K562 (cell line): ENCODE data around the gene TMEM267. TPM values are rescaled to one million over a fixed set of nuclear protein-coding genes. Genes with fewer than 3 reads are reported as not detected.

ENCODE experiments used
- ARNT ChIP-seq, 2 experiments: fragments of 450-650 bp; IDR thresholded peaks; 2 replicates each; pipeline ENCODE4 v1.6.1; 2016; ENCODE audit warnings: mild to moderate bottlenecking in 1 of 2
- ATF7 ChIP-seq: fragments of 450-650 bp; IDR thresholded peaks from 2 replicates; pipeline ENCODE4 v1.7.1; 2014; ENCODE audit warnings: mild to moderate bottlenecking, moderate library complexity
- CBFB ChIP-seq: sonication (generic); formaldehyde crosslinking; IDR thresholded peaks from 2 replicates; pipeline ENCODE4 v1.4.0; 2020; ENCODE audit warnings: mild to moderate bottlenecking, missing genetic modification reagents
- CBX1 ChIP-seq: sonication (generic); IDR thresholded peaks from 2 replicates; pipeline ENCODE4 v1.6.1; 2016; ENCODE audit warnings: antibody characterized with exemption, low read depth, mild to moderate bottlenecking
- CCNT2 ChIP-seq: IDR thresholded peaks from 2 replicates; pipeline ENCODE4 v1.6.1; 2011; ENCODE audit warnings: borderline replicate concordance, low read depth, mild to moderate bottlenecking, moderate library complexity, mixed read lengths, low read length; ENCODE audit not compliant: insufficient read length; ENCODE audit errors: extremely low read depth
- CHAMP1 ChIP-seq: fragments of 450-650 bp; IDR thresholded peaks from 2 replicates; pipeline ENCODE4 v1.6.1; 2016; ENCODE audit warnings: mild to moderate bottlenecking
- E2F8 ChIP-seq: fragments of 450-650 bp; IDR thresholded peaks from 2 replicates; pipeline ENCODE4 v1.7.1; 2018; ENCODE audit warnings: mild to moderate bottlenecking, low read depth; ENCODE audit not compliant: partially characterized antibody
- GATA2 ChIP-seq: sonication (generic); formaldehyde crosslinking; IDR thresholded peaks from 2 replicates; pipeline ENCODE4 v1.4.0; 2020; ENCODE audit warnings: mild to moderate bottlenecking, missing genetic modification reagents
- KDM2B ChIP-seq: fragments of 250-450 bp; sonication (Bioruptor Pico); IDR thresholded peaks from 2 replicates; pipeline ENCODE4 v1.8.0; 2021; ENCODE audit warnings: mild to moderate bottlenecking, moderate library complexity
- KDM4B ChIP-seq, 2 experiments: fragments of 450-650 bp in 1 of 2; sonication (generic) in 1 of 2; IDR thresholded peaks; 2 replicates each; pipeline ENCODE4 v1.6.1; 2016 to 2017; ENCODE audit warnings: borderline replicate concordance in 2 of 2, antibody characterized with exemption in 1 of 2, low read depth in 1 of 2, mild to moderate bottlenecking in 1 of 2
- NR1H2 ChIP-seq: sonication (generic); formaldehyde crosslinking; IDR thresholded peaks from 2 replicates; pipeline ENCODE4 v1.4.0; 2020; ENCODE audit warnings: mild to moderate bottlenecking, missing genetic modification reagents
- NR4A1 ChIP-seq, 2 experiments: fragments of 250-450 bp in 1 of 2; fragments of 450-650 bp in 1 of 2; sonication (Bioruptor Pico) in 1 of 2; IDR thresholded peaks; 2 replicates each; pipeline versions ENCODE4 v1.4.0 to v1.6.1; 2016 to 2020; ENCODE audit warnings: mild to moderate bottlenecking in 2 of 2, missing compliant biosample characterization in 1 of 2, missing genetic modification characterization in 1 of 2, moderate library complexity in 1 of 2
- SAFB ChIP-seq: fragments of 200-400 bp; formaldehyde crosslinking; IDR thresholded peaks from 2 replicates; pipeline ENCODE4 v1.6.1; 2017; ENCODE audit warnings: low read depth, low read length, borderline replicate concordance
- SETDB1 ChIP-seq: IDR thresholded peaks from one replicate; pipeline ENCODE4 v1.6.1; 2012; ENCODE audit warnings: low read length, control low read depth, inconsistent platforms
- SMARCE1 ChIP-seq: fragments of 450-650 bp; IDR thresholded peaks from 2 replicates; pipeline ENCODE4 v1.7.1; 2016; ENCODE audit warnings: mild to moderate bottlenecking
- ZBTB8A ChIP-seq: fragments of 450-650 bp; IDR thresholded peaks from 2 replicates; pipeline ENCODE4 v1.6.1; 2018; ENCODE audit warnings: mild to moderate bottlenecking, moderate library complexity; ENCODE audit not compliant: partially characterized antibody
- ZNF239 ChIP-seq: fragments of 250-450 bp; sonication (Bioruptor Pico); IDR thresholded peaks from 2 replicates; pipeline ENCODE4 v1.4.0; 2020; ENCODE audit warnings: mild to moderate bottlenecking
- polyA plus RNA-seq, 8 experiments: library from polyadenylated mRNA; depleted of rRNA in 4 of 8; stranded (reverse) in 5 of 8; unstranded in 3 of 8; fragments of >200 nt; fragmentation: Nextera tagmentation in 2 of 8; fragmentation: Illumina TruSeq in 1 of 8; extraction: Ambion mirVana in 2 of 8; extraction: Trizol in 1 of 8; gene quantifications; 2 replicates each; pipeline versions ENCODE4 v1.2.1 to v1.2.3, GENCODE V29; 2011 to 2014; ENCODE audit warnings: inconsistent platforms in 1 of 8, missing spikeins in 1 of 8
- total RNA-seq, 7 experiments: library from RNA; depleted of rRNA in 6 of 7; stranded (reverse); fragments of >200 nt in 6 of 7; fragmentation: Illumina TruSeq in 2 of 7; extraction: Trizol in 2 of 7; gene quantifications; 2 replicates each; pipeline versions ENCODE4 v1.2.1 to v1.2.3, GENCODE V29; 2011 to 2021; ENCODE audit warnings: low replicate concordance in 1 of 7
- TF ChIP-seq, protein P1 (sequence below): IDR thresholded peaks from 2 replicates; pipeline ENCODE4 v1.6.1; 2012; ENCODE audit warnings: low read depth, low read length, improper control_type of control experiment, borderline replicate concordance
- TF ChIP-seq, protein P2 (sequence below): sonication (generic); formaldehyde crosslinking; IDR thresholded peaks from 2 replicates; pipeline ENCODE4 v1.8.1; 2022; ENCODE audit warnings: missing genetic modification reagents

The TMEM267 gene
- total and polyA plus RNA-seq, 9 of the 15 experiments (the other 6 are each of a cell fraction or from before 2014, with no cell fraction given), result 8.1 to 61.1 (median 17.8) TPM

DNA sequence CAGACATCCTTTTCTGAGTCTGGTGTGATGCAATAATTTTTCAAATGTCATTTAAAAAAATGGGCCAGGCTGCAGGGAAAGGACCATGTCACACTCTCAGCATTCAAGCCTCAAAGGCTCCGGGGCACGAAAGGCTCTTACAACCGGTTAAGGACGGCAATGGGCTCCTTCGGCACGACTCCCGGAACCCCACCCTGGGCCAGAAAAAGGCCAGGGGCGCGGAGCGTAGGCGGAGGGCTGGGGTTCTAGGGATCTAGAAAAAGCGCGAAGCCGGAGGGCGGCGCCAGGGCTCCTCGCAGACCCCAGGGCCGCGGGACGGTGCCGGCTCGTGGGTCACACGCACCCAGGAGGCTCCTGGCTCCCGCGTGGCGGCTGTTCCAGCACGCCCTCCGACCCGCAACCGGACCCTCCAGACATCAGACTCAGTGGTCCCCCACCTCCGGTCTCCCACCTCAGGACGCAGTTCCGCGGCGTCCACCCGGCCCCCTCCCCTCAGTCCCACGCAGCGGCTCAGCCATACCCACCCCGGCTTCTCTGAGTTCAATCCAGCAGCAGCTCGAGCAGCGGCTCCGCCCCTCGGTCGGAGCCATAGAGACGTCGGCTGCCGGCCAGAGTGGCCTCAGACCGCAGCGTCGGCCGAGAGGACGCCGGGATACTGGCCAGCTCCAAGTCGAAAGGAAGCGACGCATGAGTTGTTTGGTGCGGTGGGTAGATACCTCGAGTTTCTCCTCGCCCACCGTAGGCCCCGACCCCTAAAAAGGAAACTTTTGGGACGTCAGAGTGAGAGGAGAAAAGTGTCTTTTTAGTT lies at the start of gene TMEM267 (continued):
- TF ChIP-seq, protein P1, sequence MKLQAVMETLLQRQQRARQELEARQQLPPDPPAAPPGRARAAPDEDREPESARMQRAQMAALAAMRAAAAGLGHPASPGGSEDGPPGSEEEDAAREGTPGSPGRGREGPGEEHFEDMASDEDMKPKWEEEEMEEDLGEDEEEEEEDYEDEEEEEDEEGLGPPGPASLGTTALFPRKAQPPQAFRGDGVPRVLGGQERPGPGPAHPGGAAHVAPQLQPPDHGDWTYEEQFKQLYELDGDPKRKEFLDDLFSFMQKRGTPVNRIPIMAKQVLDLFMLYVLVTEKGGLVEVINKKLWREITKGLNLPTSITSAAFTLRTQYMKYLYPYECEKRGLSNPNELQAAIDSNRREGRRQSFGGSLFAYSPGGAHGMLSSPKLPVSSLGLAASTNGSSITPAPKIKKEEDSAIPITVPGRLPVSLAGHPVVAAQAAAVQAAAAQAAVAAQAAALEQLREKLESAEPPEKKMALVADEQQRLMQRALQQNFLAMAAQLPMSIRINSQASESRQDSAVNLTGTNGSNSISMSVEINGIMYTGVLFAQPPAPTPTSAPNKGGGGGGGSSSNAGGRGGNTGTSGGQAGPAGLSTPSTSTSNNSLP, result no peak
- TF ChIP-seq SAFB (peak; percentile 95), KDM4B (IDR thresholded peaks at IDR 0.05; ENCODE audit: borderline replicate concordance in 2 of 2, low read depth in 1 of 2) (peak in 1 of 2 experiments; percentile 68; a peak in 1 of 4 replicates), ZNF239 (CRISPR knock-in tag) (no peak; the same call in 1 of the 2 replicates), SETDB1 (no peak), ZBTB8A (no peak), NR4A1 (CRISPR knock-in tag; IDR thresholded peaks at IDR 0.05) (peak; percentile 69; the same call in 1 of the 2 replicates), NR4A1 (tag; IDR thresholded peaks at IDR 0.05) (no peak; the same call in 1 of the 2 replicates), SMARCE1 (no peak; the same call in 1 of the 2 replicates), KDM2B (CRISPR knock-in tag) (no peak), E2F8 (no peak), ARNT (IDR thresholded peaks at IDR 0.05) (peak in 1 of 2 experiments; percentile 67; a peak in 2 of 4 replicates), NR1H2 (no peak), CBFB (CRISPR knock-in tag) (no peak), CHAMP1 (no peak), CCNT2 (peak; percentile 87), CBX1 (peak; percentile 70; the same call in 1 of the 2 replicates), ATF7 (peak; percentile 25; the same call in 1 of the 2 replicates), GATA2 (CRISPR knock-in tag) (no peak)
- TF ChIP-seq, protein P2, sequence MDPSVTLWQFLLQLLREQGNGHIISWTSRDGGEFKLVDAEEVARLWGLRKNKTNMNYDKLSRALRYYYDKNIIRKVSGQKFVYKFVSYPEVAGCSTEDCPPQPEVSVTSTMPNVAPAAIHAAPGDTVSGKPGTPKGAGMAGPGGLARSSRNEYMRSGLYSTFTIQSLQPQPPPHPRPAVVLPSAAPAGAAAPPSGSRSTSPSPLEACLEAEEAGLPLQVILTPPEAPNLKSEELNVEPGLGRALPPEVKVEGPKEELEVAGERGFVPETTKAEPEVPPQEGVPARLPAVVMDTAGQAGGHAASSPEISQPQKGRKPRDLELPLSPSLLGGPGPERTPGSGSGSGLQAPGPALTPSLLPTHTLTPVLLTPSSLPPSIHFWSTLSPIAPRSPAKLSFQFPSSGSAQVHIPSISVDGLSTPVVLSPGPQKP (CRISPR knock-in tag), result no peak
